GM12864 (cell line): ENCODE data around the gene C18orf54.
"Not testable (repeated sequence)": the region's sequence is repeated elsewhere in the genome, so short reads cannot be mapped to it uniquely, and the experiment has no call there.

Experiments
- DNase-seq: peaks from one replicate; pipeline ENCODE4 v3.0.0-alpha.2; 2011; ENCODE audit warnings: low read depth
- H3K4me3 ChIP-seq: 2 replicates; pipeline ENCODE4 v1.5.1; 2011; ENCODE audit warnings: mild to moderate bottlenecking, low read depth, low read length, control low read depth
- CTCF ChIP-seq: IDR thresholded peaks from 2 replicates; pipeline ENCODE4 v1.5.1; 2011; ENCODE audit warnings: low read depth, mild to moderate bottlenecking, moderate library complexity, low read length, control low read depth, inconsistent platforms; ENCODE audit errors: missing control alignments

The C18orf54 gene

GRCh38 chr18:54360406-54360805 lies 2.7 kb downstream of the C18orf54 start:
- no peak for TF ChIP-seq CTCF
- DNase-seq, result no peak
- no peak overlapping the region for H3K4me3 ChIP-seq

GRCh38 chr18:54378057-54378456 lies 20.4 kb downstream of the C18orf54 start:
- TF ChIP-seq CTCF, result no peak
- H3K4me3 ChIP-seq, result no peak overlapping the region
- DNase-seq, result no peak

- no peak for TF ChIP-seq CTCF
- no peak overlapping the region for H3K4me3 ChIP-seq
- no peak for DNase-seq
Measured at GRCh38 chr18:54381640-54382039, 23.9 kb downstream of the C18orf54 start.

GRCh38 chr18:54382076-54382475 lies 24.4 kb downstream of the C18orf54 start:
- H3K4me3 ChIP-seq, result no peak overlapping the region
- TF ChIP-seq CTCF, result no peak
- no peak for DNase-seq

- no peak overlapping the region for H3K4me3 ChIP-seq
- TF ChIP-seq CTCF, result no peak
- no peak for DNase-seq
Measured at GRCh38 chr18:54382733-54383252, 25.1 kb downstream of the C18orf54 start.

- no peak for TF ChIP-seq CTCF
- no peak overlapping the region for H3K4me3 ChIP-seq
- no peak for DNase-seq
Measured at GRCh38 chr18:54386043-54386442, 28.3 kb downstream of the C18orf54 start.

- not testable (repeated sequence) for H3K4me3 ChIP-seq
Measured at GRCh38 chr18:54386800-54387495, 29.2 kb downstream of the C18orf54 start.

More at GRCh38 chr18:54386800-54387495, 29.2 kb downstream of the C18orf54 start:
- DNase-seq, result not testable (repeated sequence)
